Raji (cell line): Measurements from ENCODE around the gene PDLIM7.
A peak's percentile ranks its signal among the peaks of the same experiment; 100 is the strongest.

ENCODE experiments used
- POLR2A ChIP-seq: IDR thresholded peaks from 2 replicates; pipeline ENCODE4 v1.6.1; 2011; ENCODE audit warnings: low read depth, low read length, control low read depth; ENCODE audit not compliant: insufficient read depth

The PDLIM7 gene

DNA sequence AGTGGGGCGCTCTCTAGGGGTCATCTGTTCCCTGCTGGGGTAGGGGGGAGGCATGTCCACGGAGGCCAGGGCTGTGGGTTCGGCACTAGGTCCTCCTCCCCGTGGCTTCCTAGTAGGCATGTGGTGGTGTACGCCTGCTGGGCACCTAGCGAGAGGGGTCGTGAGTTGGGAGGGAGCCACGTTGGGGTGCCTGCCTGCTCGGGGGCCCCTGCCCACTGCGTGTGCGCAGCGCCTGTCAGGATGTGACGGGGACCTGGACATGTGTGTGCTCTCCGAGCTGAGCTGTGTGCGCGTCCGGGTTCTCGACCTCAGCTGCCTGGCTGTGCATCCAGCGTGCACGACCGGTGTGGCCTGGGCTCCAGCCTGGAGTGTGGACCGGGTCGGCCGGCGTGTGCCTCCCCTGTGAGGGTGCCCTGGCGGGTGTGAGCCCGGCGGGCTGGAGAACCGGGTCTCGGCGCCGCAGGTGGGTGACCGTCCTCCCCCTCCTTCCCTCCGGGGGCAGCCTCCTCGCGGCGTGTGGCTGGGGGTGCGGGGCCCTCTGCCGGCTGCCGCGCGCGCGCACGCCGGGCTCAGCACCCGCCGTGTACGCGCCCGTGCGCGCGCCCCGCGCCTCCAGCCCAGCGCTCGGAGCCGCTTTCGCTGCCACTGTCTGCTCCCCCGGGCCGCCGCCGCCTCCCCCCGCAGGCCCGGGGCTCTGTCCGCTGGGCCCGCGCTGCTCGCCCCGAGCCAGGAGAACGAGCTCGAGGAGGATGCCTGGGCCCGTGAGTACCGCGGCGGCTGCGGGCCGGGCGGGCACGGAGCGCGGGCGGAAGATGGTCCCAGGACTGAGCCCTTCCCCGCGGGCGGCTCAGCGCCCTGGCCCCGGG lies 51.0 kb downstream of the PDLIM7 start, which contains the start of gene PRR7:
Gene PRR7 (plus strand): TSS at position 615 of the 866 bp plus-strand sequence. CDS start 8,254 bp downstream, outside the sequence.
- TF ChIP-seq POLR2A, result peak; percentile 74

DNA sequence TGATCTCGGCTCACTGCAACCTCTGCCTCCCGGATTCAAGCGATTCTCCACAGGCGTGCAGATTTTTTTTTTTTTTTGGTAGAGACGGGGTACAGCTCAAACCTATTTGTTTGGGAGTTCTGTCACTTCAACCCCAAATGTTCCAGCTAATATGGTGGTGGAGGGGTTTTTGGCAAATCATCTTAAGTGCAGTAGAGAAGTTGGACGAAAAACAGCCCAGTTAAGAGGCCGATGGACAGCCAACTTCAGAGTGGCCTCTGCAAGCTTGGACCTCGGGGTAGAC lies 51.5 kb downstream of the PDLIM7 start:
- no peak for TF ChIP-seq POLR2A

GRCh38 chr5:177445052-177445916 lies 52.1 kb downstream of the PDLIM7 start:
- peak; percentile 35; the same call in 1 of the 2 replicates for TF ChIP-seq POLR2A

DNA sequence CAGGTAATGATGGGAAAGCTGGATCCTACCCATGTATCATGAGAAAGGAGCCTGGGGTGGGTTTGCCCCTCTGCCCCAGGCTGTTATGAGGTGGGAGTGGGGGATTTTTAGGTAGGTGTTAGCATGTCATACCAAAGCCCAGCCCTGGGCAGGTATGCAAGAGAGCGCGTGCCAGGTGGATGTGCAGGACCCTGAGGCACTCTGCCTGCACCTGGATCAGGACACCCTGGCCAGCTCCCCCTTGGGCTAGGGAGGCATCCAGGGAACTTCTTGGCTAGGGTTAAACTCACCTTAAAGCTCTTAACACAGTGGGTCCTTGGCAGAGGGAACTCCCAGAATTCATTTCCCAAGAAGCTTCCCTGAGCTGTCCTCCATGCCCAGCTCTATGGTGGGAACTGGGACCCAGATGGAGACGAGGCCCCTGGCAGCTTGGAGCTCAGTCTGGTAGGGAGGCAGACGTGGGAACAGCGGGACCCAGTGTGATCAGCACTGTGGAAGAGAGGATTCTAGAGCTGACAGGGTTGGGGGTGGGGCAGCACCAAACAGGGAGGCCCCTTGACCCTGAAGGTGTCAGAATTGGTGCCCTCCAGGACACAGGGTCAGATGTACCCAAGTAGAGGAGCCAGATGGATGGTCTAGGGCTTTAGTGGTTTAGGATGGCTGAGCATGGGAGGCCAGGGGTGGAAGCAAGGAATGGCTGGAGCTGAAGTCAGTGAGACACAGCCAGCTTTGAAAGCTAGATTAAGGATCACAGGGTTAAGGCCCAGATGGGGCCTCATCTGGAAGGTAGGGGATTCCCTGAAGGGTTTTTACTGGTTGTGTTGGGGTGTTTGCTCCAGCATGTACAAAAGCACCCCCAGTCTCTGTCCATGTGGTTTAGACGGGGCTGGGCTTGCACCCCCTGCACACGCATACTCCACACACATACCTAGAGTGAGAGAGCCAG lies 53.0 kb downstream of the PDLIM7 start:
- TF ChIP-seq POLR2A, result peak; percentile 52

DNA sequence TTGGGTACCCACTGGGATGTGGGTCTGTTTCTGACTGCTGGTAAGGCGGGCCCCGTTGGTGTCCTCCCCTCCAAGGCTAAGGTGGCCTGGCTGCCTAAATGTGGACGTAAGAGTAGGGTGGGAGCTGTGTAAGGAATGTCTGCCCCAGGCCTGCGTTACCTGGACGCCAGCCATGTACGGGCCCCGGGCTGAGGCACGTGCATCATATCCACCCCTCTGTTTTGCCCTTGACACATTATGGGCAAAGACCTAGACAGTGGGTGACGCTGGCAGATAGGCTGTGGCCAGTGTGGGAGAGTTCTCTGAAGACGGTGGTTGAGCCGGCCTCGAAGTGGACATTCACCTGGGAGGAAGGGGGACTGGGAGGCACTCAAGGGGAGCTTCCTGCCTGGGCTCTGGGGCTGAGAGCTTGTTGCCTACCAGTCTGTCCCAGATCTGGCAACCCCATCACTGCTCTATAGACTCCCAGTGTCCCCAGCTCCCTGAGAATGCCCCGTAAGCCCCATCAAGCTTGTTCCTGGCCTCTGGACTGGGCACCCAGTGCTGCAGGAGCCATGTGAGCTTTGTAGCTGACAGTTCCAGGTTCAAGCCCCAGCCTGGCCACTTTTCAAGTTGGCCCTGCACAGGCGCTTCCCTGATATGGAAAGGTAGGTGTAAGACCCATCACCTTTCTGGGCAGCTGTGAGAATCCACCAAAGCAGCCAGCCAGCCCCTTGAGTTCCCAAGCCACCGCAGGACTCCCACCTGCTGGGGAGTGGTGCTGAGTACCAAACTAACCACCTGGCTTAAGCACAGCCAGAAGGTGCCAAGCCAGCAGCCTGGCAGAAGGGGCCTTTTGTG lies 54.0 kb downstream of the PDLIM7 start:
- TF ChIP-seq POLR2A, result no peak; the same call in none of the 2 replicates

- no peak for TF ChIP-seq POLR2A
Observed at GRCh38 chr5:177442066-177442826, 55.2 kb downstream of the PDLIM7 start.

DNA sequence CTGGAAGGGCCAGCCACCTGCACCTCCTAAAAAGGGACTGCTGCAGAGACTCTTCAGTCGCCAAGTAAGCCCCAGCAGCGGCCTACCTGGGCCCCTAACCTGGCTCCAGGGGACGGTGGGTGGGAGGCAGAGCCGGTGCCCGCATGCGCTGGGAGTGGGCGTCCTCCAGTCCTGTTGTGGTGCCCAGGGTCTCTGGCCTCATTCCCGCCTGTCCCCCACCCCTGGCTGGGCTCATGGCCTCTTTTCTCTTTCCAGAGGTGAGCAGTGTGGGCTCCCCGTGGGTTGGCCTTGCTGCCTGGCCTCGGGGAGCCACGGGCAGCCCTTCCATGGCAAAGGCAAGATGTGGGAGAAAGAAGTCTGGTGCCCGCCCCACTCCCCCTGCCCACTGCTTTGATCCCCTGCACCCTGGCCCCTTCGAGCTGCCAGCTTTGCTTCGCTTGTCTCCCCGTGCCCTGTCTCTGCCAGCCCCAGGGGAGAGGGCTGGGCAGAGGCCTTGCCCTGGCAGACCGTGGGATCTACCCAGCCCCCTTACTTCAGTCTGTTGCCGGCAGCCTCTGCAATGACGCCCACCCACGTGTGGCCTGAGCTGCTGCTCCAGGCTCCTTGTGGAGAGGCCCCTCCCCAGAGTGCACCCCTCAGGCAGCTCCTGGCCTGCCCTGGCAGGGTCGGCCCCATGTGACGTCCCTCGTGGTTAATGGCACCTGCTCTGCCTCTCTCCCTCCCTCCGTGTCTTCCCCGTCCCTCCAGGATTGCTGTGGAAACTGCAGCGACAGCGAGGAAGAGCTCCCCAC lies 56.2 kb downstream of the PDLIM7 start:
- no peak for TF ChIP-seq POLR2A

DNA sequence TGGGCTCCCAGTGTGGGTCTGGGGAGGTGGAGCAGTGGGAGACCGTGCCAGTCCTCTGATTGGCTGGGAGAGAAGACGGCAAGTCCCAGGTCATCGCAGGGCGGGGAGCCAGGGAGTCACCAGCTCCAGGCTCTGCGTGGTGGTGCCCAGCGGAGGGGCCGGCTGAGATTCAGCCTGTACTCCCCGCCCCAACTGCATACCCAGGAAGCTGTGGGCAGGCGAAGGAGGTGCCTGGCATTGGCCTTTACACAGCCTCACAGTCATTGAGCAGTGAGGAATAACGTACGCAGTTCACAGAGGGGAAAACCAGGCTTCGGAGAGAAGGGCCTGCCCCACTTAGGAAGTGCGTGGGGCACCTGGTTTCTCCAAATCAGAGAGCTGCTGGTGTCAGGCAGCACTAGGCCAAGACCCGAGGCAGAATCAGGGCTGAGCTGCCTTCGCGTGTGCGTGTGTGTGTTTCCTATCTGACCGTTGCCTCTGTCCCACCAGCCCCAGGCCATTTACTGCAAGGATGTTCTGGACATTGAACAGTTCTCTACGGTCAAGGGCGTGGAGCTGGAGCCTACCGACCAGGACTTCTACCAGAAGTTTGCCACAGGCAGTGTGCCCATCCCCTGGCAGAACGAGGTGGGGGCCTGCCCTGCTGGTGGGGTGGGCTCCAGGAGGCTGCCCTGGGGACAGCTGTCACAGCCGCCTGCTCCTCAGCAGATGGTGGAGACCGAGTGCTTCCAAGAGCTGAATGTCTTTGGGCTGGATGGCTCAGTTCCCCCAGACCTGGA lies 57.0 kb downstream of the PDLIM7 start:
- no peak for TF ChIP-seq POLR2A

- TF ChIP-seq POLR2A, result no peak
Observed at GRCh38 chr5:177439518-177440053, 57.8 kb downstream of the PDLIM7 start.

DNA sequence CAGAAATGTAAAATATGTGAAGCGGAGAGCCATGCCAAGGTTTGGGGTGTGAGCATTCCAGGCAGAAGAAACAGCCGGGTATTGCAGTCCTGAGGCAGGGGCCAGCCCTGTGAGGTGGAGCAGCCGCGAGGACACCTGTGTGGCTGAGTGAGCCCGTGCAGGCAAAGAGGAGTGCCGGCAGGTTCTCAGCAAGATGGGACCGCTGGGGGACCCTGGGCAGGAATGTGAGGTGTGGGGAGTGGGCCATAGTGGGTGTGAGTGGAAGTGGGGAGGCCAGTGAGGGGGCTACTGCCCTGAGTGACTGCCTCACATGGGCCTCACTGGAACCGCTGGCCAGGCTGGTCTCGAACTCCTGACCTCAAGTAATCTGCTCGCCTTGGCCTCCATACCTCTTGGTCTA lies 58.9 kb downstream of the PDLIM7 start:
- no peak for TF ChIP-seq POLR2A

DNA sequence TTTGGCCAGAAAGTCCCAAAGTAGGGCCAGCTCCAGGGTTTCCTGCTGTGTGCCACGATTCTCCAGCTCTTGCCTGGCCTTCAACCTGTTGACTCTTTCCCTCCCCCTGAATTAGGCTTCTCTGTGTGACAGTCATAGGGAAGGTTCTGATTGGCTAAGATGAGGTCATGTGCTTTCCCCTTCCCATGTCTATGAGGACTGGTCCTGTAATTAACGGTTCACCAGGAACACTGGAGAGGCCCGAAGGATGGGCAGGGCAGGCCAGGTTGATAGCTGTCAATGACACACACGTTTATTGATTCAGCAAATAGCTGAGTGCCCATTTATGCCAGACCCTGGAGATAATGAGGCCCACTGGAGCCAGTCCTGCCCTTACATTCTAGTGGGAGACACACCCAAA lies 59.8 kb downstream of the PDLIM7 start:
- no peak for TF ChIP-seq POLR2A
